GM21447 (cell line): Measurements from ENCODE around the gene TMEM30B.

Source experiments
- ATAC-seq: cut with Tn5 transposase; IDR thresholded peaks from one replicate; pipeline ENCODE4 v1.9.1; 2021; ENCODE audit not compliant: unreplicated experiment

TMEM30B gene

DNA sequence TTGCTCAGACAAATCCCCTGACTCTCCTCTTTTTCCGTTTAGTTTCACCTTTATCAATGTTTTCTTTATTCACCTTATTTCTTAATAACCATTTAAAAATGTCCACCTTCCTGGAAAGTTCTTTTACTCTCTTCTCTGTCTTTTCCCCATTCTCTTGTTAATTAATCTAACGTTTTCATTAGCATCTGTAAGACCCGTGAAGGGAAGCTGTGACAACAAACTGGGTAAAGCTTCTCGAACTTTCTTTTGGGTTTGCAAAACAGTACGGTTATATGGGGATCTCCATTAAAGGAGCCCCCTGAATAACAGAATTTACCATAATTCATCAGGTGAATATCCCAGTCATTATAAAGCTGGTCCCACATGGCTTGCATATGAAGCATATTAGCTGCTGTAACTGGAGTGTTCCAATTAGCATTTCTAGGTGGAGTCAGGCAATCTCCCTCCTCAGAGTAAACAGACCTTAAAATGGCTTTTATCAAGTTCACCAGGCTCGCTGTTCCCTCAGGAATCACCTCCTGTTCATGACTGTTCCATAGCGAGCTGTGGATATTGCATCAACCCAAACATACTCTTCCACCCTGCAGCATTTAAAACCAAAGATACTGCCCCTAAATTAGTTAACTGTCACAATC, 42.4 kb downstream of the TMEM30B start:
- no peak for ATAC-seq

GRCh38 chr14:61234215-61234916, 46.8 kb downstream of the TMEM30B start:
- no peak for ATAC-seq

GRCh38 chr14:61233436-61233956, 47.6 kb downstream of the TMEM30B start:
- ATAC-seq: no peak

- no peak for ATAC-seq
Measured at GRCh38 chr14:61231810-61232209, 49.3 kb downstream of the TMEM30B start.

DNA sequence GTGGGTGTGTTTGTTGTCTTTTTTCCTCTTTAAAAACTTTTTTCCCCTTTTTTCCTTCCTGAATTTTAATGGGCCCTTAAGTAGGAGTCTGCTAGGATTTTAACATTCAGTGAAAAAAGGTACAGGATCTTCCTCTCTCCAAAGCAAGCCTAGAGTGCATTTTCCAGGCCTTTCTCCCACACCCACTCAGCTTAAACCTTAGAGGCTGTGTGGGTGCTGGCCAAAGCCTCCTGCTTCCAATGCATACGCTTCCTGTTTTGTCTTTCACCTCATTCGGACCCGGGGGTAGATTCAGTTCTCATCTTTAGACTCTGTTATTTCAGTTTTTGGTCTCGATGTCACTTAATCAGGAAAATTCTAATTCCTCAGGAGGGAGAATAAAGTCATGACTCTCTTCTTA, 51.2 kb downstream of the TMEM30B start:
- no peak for ATAC-seq

DNA sequence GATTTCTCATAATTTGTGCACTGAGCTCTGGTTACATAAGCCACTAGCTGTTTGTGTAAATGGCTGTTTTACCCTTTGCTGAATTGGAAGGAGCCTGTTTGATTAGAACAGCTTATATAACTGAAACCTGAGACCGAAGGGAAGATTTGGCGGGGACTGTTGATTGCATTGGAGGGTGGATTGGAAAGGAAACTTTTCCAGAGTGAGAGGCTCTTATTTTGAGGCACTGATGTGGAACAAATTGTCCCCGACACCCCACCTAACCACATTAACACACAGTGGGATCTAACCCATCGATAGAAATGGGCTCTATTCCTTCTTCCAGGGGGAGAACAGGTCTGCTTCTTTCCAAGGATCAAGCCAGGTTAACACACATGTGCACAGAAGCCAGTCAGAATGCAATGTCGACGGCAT, 51.7 kb downstream of the TMEM30B start:
- no peak for ATAC-seq

DNA sequence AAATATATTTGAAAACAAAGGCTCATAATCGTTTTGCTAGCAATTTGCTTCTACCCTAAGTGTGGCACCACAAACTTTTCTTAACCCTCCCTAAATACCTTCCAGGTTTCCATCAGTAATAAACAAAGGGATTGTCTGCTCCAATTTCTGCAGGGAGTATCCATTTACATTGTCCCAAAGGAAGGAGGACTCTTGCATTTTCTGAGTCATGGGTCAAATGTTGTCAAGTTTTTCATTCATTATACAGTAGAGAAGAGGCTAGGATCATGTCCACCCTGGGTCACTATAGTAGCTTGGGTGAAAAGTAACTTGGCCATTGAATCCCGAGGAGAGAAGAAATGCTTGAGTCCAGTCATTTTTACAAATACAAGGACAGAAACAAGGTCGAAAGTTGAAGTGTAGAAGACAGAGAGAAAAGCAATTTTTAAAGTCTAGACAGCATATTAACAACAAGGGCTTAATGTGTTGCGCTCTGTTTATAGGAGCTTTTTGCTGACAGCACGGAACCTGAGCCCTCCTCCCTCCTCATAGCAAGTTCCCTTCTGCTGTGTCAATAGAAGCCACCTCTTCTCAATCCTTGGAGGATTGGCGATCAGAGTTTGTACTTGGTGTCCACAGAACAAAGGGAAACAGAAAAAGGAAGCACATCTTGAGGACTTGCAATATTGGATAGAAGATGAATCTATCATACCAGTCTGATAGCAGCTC, 53.1 kb downstream of the TMEM30B start:
- ATAC-seq: no peak
